HEK293 (cell line): ENCODE results near the gene GRB10.

Experiments used
- CTCF ChIA-PET: fragments of 350-600 bp; formaldehyde crosslinking; extraction: SDS; loops from one replicate; lab custom pipeline; 2021; ENCODE audit warnings: antibody characterized with exemption; lab: Yijun Ruan, JAX
- POLR2A ChIA-PET: fragments of 300-600 bp; formaldehyde crosslinking; extraction: SDS; loops from one replicate; lab custom pipeline; 2020; ENCODE audit warnings: antibody characterized with exemption, inconsistent platforms; lab: Yijun Ruan, JAX
- H3K27ac ChIP-seq: fragments of 200-500 bp; sonication (Bioruptor generic); 2 replicates; pipeline ENCODE4 v1.5.1; 2014; ENCODE audit warnings: low read depth, low read length, control low read depth, inconsistent platforms; ENCODE audit errors: extremely low read depth
- H3K36me3 ChIP-seq, 2 experiments: fragments of 200-500 bp in 1 of 2; sonication (Bioruptor generic) in 1 of 2; 1 replicate in 1 of 2; 2 replicates in 1 of 2; pipeline ENCODE4 v1.5.1; 2014 to 2017; ENCODE audit warnings: inconsistent platforms in 2 of 2, low read length in 2 of 2; ENCODE audit not compliant: control insufficient read depth in 2 of 2, insufficient read depth in 1 of 2
- H3K4me1 ChIP-seq: fragments of 200-500 bp; sonication (Bioruptor generic); 2 replicates; pipeline ENCODE4 v1.5.1; 2014; ENCODE audit warnings: mild to moderate bottlenecking, low read length, inconsistent platforms; ENCODE audit not compliant: control insufficient read depth, insufficient read depth
- H3K4me3 ChIP-seq: 2 replicates; pipeline ENCODE4 v1.5.1; 2011; ENCODE audit warnings: low read depth, mild to moderate bottlenecking, control low read depth, low read length, moderate library complexity
- H3K9me3 ChIP-seq: fragments of 200-500 bp; sonication (Bioruptor generic); 2 replicates; pipeline ENCODE4 v1.5.1; 2014; ENCODE audit warnings: low read depth, low read length, inconsistent platforms; ENCODE audit not compliant: control insufficient read depth, insufficient read depth
- KLF8 ChIP-seq: fragments of 450-650 bp; formaldehyde crosslinking; IDR thresholded peaks from 2 replicates; pipeline ENCODE4 v1.5.1; 2016; ENCODE audit warnings: missing biosample characterization, missing genetic modification characterization
- KLF9 ChIP-seq: fragments of 450-650 bp; formaldehyde crosslinking; IDR thresholded peaks from 2 replicates; pipeline ENCODE4 v1.5.1; 2016; ENCODE audit warnings: missing biosample characterization, missing genetic modification characterization, low read depth
- OSR2 ChIP-seq: fragments of 450-650 bp; formaldehyde crosslinking; IDR thresholded peaks from 2 replicates; pipeline ENCODE4 v1.5.1; 2016; ENCODE audit warnings: missing biosample characterization, missing genetic modification characterization
- REPIN1 ChIP-seq: fragments of 450-650 bp; formaldehyde crosslinking; IDR thresholded peaks from 2 replicates; pipeline ENCODE4 v1.5.1; 2017; ENCODE audit warnings: missing biosample characterization, missing genetic modification characterization, low read depth
- SALL2 ChIP-seq: fragments of 450-650 bp; formaldehyde crosslinking; IDR thresholded peaks from 2 replicates; pipeline ENCODE4 v1.5.0; 2017; ENCODE audit warnings: missing biosample characterization, mild to moderate bottlenecking, missing genetic modification characterization, borderline replicate concordance
- SCRT2 ChIP-seq: fragments of 450-650 bp; formaldehyde crosslinking; IDR thresholded peaks from 2 replicates; pipeline ENCODE4 v1.5.1; 2016; ENCODE audit warnings: missing biosample characterization, missing genetic modification characterization
- SP7 ChIP-seq: fragments of 450-650 bp; formaldehyde crosslinking; IDR thresholded peaks from 2 replicates; pipeline ENCODE4 v1.5.1; 2016; ENCODE audit warnings: missing biosample characterization, missing genetic modification characterization
- WT1 ChIP-seq: fragments of 450-650 bp; formaldehyde crosslinking; IDR thresholded peaks from 2 replicates; pipeline ENCODE4 v1.5.1; 2016; ENCODE audit warnings: missing biosample characterization, missing genetic modification characterization
- ZBTB7A ChIP-seq: fragments of 450-650 bp; formaldehyde crosslinking; IDR thresholded peaks from 2 replicates; pipeline ENCODE4 v1.5.1; 2016; ENCODE audit warnings: low read depth, missing biosample characterization, missing genetic modification characterization
- ZNF16 ChIP-seq: fragments of 450-650 bp; formaldehyde crosslinking; IDR thresholded peaks from 2 replicates; pipeline ENCODE4 v1.5.1; 2016; ENCODE audit warnings: low read depth, missing biosample characterization, missing genetic modification characterization
- ZNF19 ChIP-seq: fragments of 450-650 bp; formaldehyde crosslinking; IDR thresholded peaks from 2 replicates; pipeline ENCODE4; 2016; ENCODE audit warnings: missing biosample characterization, missing genetic modification characterization, low read depth
- ZNF416 ChIP-seq: fragments of 450-650 bp; formaldehyde crosslinking; IDR thresholded peaks from 2 replicates; pipeline ENCODE4 v1.5.1; 2016; ENCODE audit warnings: missing biosample characterization, missing genetic modification characterization
- ZNF529 ChIP-seq: fragments of 450-650 bp; formaldehyde crosslinking; IDR thresholded peaks from 2 replicates; pipeline ENCODE4 v1.5.1; 2017; ENCODE audit warnings: missing genetic modification characterization, missing biosample characterization; ENCODE audit not compliant: insufficient replicate concordance
- ZNF548 ChIP-seq: fragments of 450-650 bp; formaldehyde crosslinking; IDR thresholded peaks from 2 replicates; pipeline ENCODE4 v1.5.1; 2016; ENCODE audit warnings: missing biosample characterization, missing genetic modification characterization
- ZNF596 ChIP-seq: fragments of 450-650 bp; IDR thresholded peaks from 2 replicates; pipeline ENCODE4 v1.5.0; 2018; ENCODE audit warnings: missing biosample characterization, mild to moderate bottlenecking, missing genetic modification characterization, moderate library complexity
- ZNF785 ChIP-seq: fragments of 450-650 bp; formaldehyde crosslinking; IDR thresholded peaks from 2 replicates; pipeline ENCODE4 v1.5.1; 2016; ENCODE audit warnings: missing biosample characterization, missing genetic modification characterization
- ZNF837 ChIP-seq: fragments of 450-650 bp; formaldehyde crosslinking; IDR thresholded peaks from 2 replicates; pipeline ENCODE4 v1.5.1; 2016; ENCODE audit warnings: missing biosample characterization, missing genetic modification characterization
- TF ChIP-seq, protein P1 (sequence below): fragments of 450-650 bp; formaldehyde crosslinking; IDR thresholded peaks from 2 replicates; pipeline ENCODE4 v1.5.1; 2017; ENCODE audit warnings: missing biosample characterization, missing genetic modification characterization
- TF ChIP-seq, protein P2 (sequence below): fragments of 450-650 bp; IDR thresholded peaks from 2 replicates; pipeline ENCODE4 v1.5.1; 2018; ENCODE audit warnings: missing biosample characterization, mild to moderate bottlenecking, missing genetic modification characterization
- TF ChIP-seq, protein P3 (sequence below): fragments of 450-650 bp; formaldehyde crosslinking; IDR thresholded peaks from 2 replicates; pipeline ENCODE4 v1.5.1; 2016; ENCODE audit warnings: missing biosample characterization, missing genetic modification characterization
- TF ChIP-seq, protein P4 (sequence below): fragments of 450-650 bp; formaldehyde crosslinking; IDR thresholded peaks from 2 replicates; pipeline ENCODE4 v1.5.1; 2016; ENCODE audit warnings: missing biosample characterization, missing genetic modification characterization

Gene GRB10

DNA sequence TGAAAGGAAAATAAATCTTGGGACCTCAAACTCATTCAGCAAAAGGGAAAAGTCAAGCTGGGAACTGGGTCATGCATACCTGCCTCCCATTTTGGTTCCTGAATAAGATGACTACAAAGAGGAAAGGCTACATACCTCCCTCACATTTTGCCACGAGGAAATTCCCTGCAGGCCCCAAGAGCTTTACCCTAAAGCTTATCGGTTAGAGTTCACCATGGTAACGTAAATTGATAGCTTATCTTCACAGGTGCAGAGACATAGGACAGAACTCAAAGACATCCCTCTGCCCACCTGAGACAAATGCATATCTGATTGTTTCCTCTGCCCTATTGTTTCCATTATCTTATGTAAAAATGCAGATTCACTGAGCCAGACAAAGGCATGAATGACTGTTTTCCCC is 31.5 kb upstream of the GRB10 start (continued):
- TF ChIP-seq, protein P1, sequence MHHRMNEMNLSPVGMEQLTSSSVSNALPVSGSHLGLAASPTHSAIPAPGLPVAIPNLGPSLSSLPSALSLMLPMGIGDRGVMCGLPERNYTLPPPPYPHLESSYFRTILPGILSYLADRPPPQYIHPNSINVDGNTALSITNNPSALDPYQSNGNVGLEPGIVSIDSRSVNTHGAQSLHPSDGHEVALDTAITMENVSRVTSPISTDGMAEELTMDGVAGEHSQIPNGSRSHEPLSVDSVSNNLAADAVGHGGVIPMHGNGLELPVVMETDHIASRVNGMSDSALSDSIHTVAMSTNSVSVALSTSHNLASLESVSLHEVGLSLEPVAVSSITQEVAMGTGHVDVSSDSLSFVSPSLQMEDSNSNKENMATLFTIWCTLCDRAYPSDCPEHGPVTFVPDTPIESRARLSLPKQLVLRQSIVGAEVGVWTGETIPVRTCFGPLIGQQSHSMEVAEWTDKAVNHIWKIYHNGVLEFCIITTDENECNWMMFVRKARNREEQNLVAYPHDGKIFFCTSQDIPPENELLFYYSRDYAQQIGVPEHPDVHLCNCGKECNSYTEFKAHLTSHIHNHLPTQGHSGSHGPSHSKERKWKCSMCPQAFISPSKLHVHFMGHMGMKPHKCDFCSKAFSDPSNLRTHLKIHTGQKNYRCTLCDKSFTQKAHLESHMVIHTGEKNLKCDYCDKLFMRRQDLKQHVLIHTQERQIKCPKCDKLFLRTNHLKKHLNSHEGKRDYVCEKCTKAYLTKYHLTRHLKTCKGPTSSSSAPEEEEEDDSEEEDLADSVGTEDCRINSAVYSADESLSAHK (tag by site-specific recombination): no peak
- TF ChIP-seq SP7 (tag by site-specific recombination) (no peak), ZNF785 (tag by site-specific recombination) (no peak)

DNA sequence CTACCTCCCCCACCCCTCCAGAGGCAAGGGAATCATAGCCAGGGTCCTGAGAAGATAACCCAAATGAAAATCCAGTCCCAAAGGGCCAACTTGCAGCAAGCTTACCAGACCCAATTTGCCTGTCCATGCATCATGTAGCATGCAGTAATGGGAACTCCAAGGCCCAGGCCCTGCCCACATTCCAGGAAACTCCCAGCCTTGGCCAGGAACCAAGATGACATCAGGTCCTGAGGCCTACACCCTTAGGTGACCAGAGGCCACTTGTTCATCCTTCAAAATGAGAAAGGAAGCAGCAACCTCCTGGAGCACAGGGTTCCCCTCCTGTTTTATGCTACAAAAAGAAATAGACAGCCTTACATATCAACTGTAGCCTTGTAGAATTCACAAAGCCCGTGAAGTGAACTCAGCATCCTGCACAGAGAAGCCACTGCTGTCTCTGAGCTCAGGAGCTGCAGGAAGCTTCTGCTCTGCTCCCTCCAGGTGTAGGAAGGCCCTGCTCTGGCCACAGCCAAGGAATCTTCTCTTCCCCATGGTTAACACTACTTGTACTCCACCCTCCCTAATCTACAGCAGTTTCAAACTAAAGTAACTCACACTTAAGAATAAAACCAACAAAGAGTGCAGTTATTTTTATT is 30.3 kb upstream of the GRB10 start:
- ChIA-PET POLR2A (no interaction called here), CTCF (no interaction called here)
- H3K4me3 ChIP-seq: no peak overlapping the region
- no peaks in the 10 kb centered on the region; the same call in 1 of the 2 replicates for H3K4me1 ChIP-seq
- no peaks in the 10 kb centered on the region for H3K9me3 ChIP-seq
- no peak overlapping the region for H3K27ac ChIP-seq
- no peaks in the 10 kb centered on the region for H3K36me3 ChIP-seq
- TF ChIP-seq, protein P2, sequence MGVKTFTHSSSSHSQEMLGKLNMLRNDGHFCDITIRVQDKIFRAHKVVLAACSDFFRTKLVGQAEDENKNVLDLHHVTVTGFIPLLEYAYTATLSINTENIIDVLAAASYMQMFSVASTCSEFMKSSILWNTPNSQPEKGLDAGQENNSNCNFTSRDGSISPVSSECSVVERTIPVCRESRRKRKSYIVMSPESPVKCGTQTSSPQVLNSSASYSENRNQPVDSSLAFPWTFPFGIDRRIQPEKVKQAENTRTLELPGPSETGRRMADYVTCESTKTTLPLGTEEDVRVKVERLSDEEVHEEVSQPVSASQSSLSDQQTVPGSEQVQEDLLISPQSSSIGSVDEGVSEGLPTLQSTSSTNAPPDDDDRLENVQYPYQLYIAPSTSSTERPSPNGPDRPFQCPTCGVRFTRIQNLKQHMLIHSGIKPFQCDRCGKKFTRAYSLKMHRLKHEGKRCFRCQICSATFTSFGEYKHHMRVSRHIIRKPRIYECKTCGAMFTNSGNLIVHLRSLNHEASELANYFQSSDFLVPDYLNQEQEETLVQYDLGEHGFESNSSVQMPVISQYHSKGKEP (tag by site-specific recombination): 0 out of 2 replicates have a peak, but pooled peaks have one; percentile 27
- no peak for TF ChIP-seq ZBTB7A

DNA sequence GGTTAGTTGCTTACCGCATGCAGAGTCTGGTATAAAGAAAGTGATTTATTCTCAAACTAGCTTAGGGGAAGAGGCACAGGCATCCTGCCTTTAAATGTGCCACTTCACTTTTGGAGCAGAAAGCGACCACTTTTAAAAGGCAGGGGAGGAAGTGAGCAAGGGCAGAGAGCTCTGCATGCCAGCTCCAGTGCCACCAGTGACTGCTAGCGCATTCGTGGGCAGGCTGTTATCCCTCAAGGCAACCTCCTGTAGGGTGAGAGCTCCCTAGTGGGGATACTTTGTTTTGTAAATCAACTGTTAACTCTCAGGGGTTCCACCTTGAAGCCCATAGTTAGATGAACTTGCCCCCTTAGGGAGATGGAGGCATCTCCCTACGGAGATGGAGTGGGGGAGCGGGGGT is 29.4 kb upstream of the GRB10 start:
- ChIA-PET POLR2A (no interaction called here), CTCF (interaction anchor here (1.3 kb wide), 1 partner anchor 9 kb away, joined by 4 read pairs; no protein-coding TSS in a partner anchor)
- Histone ChIP-seq H3K4me3 (no peak overlapping the region), H3K36me3 (no peaks in the 10 kb centered on the region), H3K4me1 (no peaks in the 10 kb centered on the region; the same call in 1 of the 2 replicates), H3K27ac (no peak overlapping the region)
- TF ChIP-seq ZNF16 (tag by site-specific recombination) (no peak), ZNF596 (tag by site-specific recombination) (no peak), REPIN1 (tag by site-specific recombination) (no peak), ZNF837 (no peak), KLF9 (tag by site-specific recombination) (no peak), WT1 (tag by site-specific recombination) (no peak), ZNF529 (tag by site-specific recombination) (no peak), OSR2 (tag by site-specific recombination) (no peak), ZNF416 (tag by site-specific recombination) (no peak), SCRT2 (no peak), SALL2 (no peak), ZNF19 (no peak), ZNF548 (tag by site-specific recombination) (no peak), KLF8 (tag by site-specific recombination) (no peak)
- TF ChIP-seq, protein P3, sequence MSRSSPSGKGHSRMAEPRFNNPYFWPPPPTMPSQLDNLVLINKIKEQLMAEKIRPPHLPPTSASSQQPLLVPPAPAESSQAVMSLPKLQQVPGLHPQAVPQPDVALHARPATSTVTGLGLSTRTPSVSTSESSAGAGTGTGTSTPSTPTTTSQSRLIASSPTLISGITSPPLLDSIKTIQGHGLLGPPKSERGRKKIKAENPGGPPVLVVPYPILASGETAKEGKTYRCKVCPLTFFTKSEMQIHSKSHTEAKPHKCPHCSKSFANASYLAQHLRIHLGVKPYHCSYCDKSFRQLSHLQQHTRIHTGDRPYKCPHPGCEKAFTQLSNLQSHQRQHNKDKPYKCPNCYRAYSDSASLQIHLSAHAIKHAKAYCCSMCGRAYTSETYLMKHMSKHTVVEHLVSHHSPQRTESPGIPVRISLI: no peak
- TF ChIP-seq, protein P1 (tag by site-specific recombination): no peak
- TF ChIP-seq, protein P4, sequence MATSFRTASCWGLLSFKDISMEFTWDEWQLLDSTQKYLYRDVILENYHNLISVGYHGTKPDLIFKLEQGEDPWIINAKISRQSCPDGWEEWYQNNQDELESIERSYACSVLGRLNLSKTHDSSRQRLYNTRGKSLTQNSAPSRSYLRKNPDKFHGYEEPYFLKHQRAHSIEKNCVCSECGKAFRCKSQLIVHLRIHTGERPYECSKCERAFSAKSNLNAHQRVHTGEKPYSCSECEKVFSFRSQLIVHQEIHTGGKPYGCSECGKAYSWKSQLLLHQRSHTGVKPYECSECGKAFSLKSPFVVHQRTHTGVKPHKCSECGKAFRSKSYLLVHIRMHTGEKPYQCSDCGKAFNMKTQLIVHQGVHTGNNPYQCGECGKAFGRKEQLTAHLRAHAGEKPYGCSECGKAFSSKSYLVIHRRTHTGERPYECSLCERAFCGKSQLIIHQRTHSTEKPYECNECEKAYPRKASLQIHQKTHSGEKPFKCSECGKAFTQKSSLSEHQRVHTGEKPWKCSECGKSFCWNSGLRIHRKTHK (tag by site-specific recombination): no peak
- TF ChIP-seq, all 188 proteins: peak for 0
- no peaks in the 10 kb centered on the region for H3K9me3 ChIP-seq
